AG20443 (cell line): ENCODE data around the gene THSD7B.

Source experiments
- DNase-seq: peaks from one replicate; pipeline ENCODE4 v3.0.0; 2012; ENCODE audit warnings: low spot score, mixed read lengths

Gene THSD7B

DNA sequence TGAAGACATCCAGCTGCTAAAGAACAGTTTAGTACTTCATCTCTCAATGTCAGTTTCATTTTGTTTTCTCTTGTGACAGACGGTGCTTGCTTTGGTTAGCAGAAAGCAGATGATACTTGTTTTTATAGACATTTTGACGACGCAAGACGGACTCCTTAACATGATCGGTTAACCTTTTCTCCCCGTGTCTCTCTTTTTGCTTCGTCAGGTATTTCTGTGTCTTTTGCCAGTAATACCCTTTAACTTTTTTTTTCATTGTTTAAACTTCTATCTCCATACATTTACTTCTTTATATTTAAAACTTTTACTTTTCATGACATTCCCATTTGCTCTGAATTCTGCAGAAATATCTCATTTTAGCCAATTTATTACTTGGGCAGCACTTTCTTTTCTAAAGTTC is 57.9 kb downstream of the THSD7B start:
- DNase-seq, result no peak

DNA sequence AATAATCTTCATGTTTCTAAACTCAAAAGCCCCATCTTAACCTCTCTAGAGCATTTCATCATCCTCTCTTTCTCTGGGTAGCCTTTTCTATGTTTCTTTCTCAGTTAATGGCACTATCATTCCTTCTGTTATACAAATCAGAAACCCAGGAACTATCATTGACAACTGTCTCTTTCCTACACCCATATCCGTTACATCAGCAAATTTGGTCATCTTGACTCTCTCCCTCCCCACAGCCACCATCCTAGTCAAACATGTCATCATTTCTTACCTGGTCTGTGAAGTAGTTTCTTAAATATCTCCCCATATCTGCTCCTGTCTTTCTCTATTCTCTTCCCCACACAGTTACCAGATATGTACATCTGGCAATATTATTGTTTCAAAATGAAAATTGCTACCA is 62.8 kb downstream of the THSD7B start:
- no peak for DNase-seq

DNA sequence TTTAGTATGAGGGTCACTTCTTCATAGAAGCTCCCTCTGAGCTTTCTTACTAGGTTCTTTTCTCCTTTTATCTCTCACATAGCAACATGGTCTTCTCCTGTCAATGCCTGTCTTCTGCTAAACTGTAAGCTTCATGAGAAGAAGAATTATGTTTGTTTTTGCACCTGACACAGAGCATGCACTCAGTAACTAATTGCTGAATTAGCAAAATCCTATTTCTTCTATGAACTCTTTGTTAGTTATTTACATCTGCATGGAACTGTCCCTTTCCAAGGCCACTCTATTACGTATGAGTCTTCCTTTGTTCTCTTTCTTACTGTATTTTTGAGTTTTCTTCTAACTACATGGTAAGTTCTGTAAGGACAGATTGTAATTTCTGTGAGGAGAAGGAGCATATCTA is 63.4 kb downstream of the THSD7B start:
- DNase-seq, result no peak

DNA sequence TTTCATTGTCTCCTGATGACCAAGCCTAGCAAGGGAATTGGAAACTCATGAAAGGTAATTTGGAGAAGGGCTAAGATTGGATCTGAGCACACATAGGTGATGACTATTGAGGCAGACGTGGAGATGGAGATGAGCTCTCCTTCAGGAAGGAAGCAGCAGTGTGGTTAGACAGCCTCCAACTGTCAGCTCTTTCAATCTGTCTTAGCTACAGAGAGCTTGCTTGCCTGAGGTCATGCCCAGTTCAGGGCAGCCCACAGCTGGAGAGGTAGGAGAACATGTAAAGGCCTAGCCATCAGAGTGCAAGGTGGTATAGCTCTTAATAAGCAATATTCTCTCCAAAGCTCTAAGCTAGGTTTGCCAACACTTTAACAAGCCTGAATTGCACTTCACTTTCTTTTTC is 79.2 kb downstream of the THSD7B start:
- DNase-seq, result no peak

DNA sequence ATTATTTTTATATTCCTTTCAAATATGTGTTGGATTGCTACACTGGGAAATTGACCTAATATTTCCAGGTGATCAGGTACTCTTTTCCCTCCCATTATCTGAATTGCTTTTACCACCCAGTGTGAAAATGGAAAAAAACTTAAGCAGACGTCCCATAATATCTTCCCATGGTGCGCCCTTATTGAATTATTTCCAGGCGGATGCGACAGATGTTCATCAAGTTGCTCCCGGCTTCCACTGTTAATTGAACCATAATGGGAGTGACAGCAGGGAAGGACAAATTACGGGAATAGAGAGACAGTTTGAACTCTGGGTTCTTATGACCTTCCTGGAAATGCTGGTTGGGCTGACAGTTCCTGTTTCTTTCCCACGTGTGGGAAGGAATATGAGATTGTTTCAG is 93.3 kb downstream of the THSD7B start:
- DNase-seq, result no peak

DNA sequence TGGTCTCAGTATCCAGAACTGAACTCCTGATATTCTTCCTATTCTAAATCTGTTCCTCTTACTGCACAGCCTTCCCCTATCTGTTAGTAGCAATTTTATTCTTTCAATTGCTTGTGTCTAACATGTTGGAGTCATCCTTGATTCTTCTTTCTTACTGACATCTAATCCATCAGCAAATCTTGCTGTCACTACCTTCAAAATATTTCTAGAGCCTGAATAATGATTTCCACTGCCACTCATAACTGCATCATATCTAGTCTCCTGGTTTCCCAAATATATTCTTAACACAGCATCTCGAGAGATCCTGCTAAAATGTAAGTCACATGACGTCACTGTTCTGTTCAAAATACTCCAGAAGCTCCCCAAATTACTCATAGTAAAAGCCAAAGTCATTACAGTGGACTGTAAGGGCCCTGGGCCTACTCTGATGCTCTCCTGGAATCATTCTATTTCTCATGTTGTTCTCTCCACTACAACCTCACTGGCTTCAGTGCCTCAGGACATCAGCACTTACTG is 95.2 kb downstream of the THSD7B start:
- no peak for DNase-seq

DNA sequence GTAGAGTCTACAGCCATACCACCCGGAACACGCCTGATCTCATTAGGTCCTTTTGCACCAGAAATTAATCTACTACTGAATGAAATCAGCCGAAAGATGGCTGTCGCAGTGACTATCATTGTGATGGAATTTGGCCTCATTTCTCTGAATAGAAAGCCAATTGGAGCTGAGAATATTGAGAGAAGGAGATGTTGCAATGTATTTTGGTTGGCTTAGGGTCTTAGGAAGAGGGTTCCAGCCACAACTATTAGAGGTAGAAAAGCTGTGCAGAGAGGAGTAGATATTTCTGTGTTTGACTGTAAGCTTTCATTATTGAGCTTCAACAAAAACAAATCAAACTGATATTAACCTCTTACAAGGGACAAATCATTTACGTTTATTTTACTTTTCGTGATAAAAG is 98.1 kb downstream of the THSD7B start:
- no peak for DNase-seq

DNA sequence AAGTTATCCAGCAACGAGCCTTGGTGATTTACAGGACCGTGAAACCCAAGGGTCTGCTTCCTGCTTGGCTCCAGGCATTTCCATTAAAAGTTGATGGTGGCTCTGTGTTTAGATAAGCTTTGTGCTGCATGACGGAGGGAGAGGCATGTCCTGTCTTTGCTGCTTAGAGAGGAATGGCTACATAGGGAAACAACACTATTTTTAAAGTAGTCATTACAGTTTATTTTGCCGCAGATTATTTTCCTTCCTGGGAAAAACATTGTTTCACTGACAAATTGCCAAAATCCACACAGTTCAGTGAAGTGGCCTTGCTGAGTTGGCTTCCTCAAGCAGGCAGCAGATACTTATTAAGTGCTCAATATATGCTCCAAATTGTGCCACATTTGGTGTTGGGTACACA is 98.5 kb downstream of the THSD7B start:
- DNase-seq, result no peak

DNA sequence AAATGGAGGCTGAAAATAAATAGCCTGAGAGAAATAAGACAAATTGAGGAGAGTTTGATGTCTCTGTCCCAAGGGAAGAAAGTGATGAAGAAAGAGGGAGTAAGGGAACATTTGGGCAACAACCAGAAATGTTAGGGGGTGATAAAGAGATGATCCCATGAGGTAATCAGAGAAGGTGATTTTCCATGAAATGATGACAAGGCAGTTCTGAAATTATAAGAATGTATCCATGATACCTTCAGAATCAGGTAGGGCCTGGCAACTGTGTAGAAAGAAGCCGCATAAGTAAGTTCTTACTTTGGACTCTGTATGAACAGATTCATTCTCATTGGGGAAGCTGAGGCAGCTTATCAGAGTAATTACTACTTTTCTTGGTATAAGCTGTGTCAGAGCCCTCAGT is 106.1 kb downstream of the THSD7B start:
- DNase-seq, result no peak

DNA sequence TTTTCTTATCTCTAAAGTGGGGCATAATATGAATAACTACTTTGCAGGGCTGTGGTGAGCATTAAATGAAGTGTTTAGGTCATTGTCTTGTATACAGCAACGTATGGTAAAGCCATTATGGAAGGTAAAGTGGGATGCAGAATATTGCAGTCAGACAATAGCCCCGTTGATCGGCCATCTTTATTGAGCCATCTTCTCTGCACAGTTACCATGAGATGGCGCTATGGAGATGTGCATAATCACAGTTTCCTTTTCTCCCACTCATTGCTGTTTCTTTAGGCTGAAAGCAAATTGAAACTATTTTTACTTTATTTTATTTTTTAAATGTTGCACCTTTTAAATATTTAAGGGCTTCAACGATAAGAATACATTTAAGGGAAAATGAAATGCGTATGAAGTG is 108.9 kb downstream of the THSD7B start:
- no peak for DNase-seq

DNA sequence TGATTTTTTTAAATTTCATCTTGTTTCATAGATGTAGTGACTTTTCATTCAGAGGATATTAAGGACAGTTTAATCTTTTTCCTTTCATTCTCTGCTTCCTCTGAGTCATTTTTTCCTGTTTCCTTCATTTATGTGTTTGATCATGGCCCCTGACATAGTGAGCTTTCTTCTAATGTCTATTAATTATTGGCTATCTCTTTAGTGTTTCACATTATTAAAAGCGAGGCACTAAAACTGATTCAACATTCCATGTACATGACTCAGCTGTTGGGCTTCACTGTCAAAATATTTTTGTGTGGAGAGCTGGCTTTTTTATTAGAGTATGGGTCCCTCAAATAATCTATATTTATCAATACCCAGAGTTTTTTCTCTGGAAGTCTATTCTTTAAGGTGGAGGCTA is 125.8 kb downstream of the THSD7B start:
- DNase-seq, result no peak

DNA sequence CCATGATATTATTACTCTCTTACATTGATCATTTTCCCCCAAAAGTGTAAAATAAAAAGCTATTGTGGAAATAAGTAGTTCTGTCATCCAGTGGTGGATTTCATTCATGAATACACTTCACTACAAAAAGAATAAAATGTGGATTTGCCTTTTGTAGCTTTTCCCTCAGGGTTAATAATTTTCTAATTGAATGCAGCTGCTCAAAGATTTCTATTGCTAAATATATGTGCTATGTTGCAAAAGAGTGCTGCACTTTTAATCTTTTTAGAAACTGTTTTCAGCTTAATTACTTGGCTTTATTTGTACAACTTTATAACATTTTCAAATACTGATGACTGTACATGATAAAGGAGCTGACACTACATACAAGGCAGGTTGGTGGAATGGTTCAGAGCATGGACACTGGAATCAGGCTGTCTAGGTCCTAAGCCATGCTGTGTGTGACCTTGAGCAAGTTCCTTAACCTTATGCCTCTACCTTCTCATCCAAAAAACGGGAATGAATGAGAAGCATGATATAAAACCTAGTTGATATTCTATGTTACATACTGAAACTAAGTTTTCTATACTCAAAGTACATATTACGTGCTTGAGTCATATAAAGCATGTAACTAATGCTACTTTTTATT is 128.8 kb downstream of the THSD7B start:
- no peak for DNase-seq

DNA sequence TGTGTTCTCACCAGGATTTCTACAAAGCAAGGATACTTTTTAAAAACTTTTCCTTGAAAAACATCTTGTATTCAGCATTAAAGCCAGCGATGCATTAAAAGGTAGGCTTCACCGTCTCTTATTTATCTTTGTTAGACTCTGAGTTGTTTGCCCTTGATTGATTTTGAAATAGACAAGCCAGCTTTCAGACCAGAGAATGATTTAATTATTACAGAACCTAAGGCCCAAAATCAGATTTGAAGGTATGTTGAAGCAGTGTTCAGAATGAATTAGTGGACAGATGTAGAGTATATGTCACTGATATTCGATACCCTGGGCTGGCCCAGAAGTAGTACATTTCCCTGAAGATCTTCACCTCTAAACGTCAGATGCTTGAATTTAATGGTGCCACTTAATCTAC is 136.4 kb downstream of the THSD7B start:
- no peak for DNase-seq

DNA sequence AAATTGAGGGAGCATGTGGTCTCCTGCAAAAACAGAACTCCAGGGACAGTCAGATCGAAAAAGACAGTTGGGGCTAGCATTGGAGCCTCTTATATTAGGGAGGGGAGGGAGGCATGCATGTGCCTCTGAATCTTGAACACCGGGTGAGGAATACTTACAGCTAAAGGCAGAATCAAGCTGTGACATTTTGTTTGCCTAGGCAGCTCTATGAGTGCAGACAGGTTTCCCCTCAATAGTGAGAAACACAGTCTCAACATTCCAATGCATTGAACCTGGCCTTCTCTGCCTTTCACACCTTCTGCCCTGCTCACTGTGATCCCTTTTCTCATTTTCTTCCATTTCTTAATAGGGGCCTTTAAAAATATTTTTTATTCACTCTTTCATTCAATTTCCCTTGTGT is 140.4 kb downstream of the THSD7B start:
- no peak for DNase-seq

DNA sequence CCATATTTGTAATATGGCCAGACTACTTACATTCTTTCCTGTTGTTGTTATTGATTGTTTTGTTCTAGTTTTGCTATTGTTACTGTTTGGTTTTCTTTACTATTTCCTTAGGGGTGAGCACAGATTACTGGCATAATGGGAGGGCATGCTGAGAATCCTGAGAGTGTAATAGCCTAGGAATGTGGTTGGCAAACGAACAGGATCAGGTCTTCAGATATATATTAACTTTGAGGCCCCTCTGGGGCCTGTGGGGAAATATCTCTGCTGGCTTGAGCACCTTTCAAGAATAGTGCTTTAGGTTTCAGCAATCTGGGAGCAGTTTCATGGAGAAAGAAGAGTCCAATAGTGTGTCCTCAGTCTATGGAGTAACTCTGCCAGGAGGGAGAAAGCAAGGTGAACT is 144.4 kb downstream of the THSD7B start:
- no peak for DNase-seq

DNA sequence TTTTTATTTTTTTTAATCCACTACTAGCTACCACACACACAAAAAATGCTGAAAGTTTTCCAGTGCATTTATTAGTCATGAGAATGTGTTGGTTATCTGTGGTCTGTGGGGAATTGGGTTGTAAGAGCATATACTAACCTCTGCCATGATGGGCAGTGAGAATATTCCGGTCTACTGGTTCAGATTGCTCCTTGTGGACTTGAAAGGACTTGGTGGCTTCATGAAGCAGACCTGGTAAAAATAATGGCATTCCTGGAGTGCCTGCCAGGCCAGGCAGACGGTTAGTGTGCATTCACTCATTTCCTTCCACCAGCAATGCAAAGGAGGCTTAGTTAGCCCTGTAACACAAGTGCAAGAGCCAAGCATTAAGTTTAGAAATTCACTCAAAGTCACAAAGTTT is 150.8 kb downstream of the THSD7B start:
- DNase-seq, result no peak

DNA sequence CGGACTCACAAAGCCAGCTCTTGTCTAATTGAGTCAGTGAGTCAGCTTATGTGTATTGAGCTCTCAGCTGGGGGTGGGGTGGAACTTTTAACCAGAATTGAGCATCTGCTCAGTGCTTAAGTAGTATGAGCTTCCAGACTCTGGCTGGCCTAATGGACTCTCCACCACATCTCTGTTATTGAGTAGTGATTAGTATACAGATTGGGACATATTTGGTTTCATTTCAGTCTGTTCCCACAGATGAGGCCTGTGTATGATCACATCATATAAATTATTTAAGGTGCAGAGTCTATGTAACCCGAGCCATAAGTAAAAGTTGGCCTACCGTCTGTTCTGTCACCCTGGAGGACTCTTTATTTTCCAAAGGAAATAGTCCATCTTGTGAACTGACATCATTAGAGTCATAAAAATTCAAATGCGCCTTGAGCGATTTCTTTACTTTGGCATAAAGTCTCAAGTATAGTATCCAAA is 152.1 kb downstream of the THSD7B start:
- no peak for DNase-seq

DNA sequence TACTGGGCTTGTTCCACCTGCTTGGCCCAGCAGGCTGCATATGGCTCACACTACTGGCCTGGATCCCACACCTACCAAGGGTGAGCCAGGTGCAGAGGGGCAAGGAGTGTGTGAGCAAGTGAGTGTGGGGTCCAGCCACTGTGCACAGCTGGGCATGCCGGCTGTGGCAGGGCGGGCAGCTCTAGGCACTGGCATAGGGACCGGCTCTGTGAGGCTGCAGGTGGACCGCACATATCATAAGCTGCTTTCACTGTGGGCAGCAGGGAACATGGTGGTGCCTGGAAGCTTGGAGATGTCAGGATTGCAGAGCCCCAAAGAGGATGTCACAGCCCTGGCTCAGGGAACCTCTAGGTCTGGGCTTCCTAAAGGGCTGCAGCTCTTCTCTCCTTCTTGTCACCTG is 154.3 kb downstream of the THSD7B start:
- DNase-seq, result no peak

DNA sequence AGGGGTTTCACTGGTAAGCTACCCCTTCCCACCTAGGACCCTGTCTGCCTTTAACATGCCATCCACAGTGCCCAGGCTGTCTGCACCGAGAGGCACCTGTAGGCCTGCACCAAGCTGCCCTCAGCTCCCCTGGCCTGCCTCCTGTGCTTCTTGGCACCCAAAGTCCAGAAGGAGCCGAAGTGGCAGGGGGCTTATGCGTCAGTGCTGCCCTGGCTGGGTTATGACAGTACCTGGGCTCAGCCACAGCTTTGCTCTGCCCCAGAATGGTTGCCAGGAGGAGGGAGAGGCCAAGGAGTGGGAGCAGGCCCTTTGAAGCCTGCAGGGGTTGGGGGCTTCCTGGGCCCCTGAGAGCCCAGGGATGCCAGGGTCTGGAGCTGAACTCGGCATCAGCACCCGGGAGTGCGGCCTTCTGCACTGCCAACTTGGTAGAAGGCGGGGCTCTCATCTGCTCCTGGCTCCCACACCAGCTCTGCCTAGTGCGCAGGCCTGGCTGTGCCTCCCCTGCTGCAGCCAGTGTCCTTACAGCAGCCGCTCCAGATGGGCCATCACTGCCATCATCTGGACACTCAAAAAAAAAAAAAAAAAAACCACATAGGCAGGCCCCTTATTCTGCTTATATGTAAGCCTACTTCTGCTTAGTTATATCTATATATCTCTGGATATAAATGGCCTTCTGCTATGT is 155.4 kb downstream of the THSD7B start:
- DNase-seq, result no peak

DNA sequence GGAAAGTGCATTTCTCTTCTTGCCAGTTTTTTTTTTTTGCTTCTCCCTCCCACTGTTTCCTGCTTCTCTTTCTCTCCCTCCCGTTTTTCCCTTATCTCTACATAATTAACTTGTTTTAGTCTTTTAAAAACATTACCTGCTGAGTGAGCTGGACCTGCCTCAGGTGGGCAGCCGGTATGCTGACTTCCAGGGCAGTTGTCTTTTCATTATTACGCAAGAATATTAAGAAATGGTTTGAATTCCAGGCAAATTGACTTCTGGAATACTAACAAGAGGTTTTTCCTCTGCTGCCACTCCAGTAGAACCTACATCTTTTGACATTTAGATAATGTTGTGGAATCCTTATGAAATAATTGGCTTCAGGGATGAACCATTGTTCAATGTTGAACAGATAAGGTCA is 161.8 kb downstream of the THSD7B start:
- no peak for DNase-seq

DNA sequence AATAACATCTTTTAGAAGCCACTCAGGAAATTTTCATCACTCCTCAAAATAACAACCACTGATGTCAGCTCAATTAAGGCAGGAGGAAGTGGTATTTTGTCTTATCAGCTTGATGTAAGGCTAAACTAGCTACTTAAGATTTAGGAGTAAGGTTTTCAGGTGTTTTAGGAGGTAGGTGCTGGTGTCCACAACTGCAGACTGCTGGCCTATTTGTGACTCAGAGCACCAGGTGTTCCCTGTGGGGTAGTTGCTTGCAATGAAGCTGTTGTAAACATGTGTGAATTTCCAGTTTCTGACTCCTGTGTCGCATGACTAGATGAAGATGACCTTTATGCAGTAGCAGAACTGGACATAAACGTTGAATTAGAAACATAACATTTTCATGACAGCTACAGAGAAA is 164.2 kb downstream of the THSD7B start:
- no peak for DNase-seq

DNA sequence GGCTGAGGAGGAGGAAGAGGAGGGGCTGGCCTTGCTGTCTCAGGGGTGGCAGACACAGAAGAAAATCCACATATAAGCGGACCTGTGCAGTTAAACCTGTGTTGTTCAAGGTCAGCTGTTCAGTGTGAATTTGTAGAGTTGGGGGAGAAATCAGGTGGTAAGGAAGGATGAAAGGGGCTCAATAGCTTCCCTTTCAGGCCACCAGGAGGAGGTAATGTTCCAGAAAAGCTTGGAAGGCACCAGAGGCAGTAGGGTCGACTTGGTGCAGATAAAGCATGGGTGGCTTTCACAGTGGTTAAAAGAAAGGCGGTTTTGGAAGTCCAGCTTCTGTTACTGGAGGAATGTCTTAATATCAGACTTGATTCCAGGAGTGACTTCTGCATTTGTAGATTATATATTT is 167.4 kb downstream of the THSD7B start:
- peak; percentile 27 for DNase-seq

DNA sequence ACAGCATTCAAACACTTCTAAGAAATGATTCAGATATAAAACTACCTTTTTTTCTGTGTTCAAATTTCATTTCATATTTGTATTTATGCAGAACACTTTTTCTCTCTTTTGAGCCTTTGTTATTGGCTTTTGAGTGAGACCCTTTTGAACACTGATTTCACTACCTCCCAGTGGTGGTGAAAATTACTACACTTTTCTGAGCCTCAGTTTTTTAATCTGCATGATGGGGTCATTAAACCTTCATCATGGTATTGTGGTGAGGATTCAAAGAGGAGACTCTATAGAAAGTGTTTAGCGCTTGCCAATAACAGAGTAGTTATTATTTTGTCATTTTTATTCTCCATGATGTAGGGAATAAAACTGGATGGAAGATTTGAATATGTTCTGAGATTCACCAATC is 169.8 kb downstream of the THSD7B start:
- no peak for DNase-seq

DNA sequence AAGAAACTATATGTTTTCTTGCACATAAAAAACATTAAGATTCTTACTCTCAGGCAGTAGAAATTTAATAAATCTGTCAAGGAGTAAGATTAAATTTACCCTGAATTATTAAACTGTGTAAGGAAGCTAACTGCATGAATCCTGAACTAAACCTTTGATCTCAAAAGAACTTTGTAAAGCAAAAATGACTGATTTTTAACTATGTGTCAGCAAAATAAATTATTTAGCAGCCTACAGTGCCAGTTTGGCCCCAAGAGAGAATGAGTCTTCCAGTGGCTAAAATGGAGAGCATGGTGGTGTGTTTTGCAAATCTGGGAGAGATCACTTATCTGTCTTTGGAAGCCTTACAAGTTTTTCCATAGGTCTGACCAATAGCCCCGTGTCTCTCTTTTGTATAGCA is 190.7 kb downstream of the THSD7B start:
- no peak for DNase-seq
